Liver (tissue), 9 donors: ENCODE data around the gene PARP12. TPM values are rescaled to one million over a fixed set of nuclear protein-coding genes. Genes with fewer than 3 reads are reported as not detected.
A peak's percentile ranks its signal among the peaks of the same experiment; 100 is the strongest.

Experiments used
- DNase-seq: peaks from one replicate; pipeline ENCODE4 v3.0.0-alpha.2; 2017; ENCODE audit warnings: low spot score
- H3K27ac ChIP-seq, 2 donors: one replicate each; pipeline ENCODE4 v1.7.0; 2013; ENCODE audit warnings: inconsistent platforms in 2 of 2, low read length in 2 of 2, control low read depth in 1 of 2, low read depth in 1 of 2, mild to moderate bottlenecking in 1 of 2
- H3K27me3 ChIP-seq, 4 donors: one replicate each; pipeline versions ENCODE4 v1.6.1 to v1.7.0; 2013; ENCODE audit warnings: low read length in 3 of 4, inconsistent platforms in 1 of 4, mild to moderate bottlenecking in 1 of 4, moderate library complexity in 1 of 4; ENCODE audit not compliant: control insufficient read depth in 4 of 4, insufficient read depth in 4 of 4
- H3K36me3 ChIP-seq, 4 donors: one replicate each; pipeline versions ENCODE4 v1.6.1 to v1.7.0; 2013; ENCODE audit warnings: low read length in 3 of 4, mild to moderate bottlenecking in 3 of 4, low read depth in 1 of 4, moderate library complexity in 1 of 4; ENCODE audit not compliant: control insufficient read depth in 4 of 4, insufficient read depth in 3 of 4
- H3K4me1 ChIP-seq, 4 donors: one replicate each; pipeline versions ENCODE4 v1.6.1 to v1.7.0; 2013; ENCODE audit warnings: low read length in 3 of 4, mild to moderate bottlenecking in 3 of 4, moderate library complexity in 1 of 4; ENCODE audit not compliant: control insufficient read depth in 4 of 4, insufficient read depth in 4 of 4
- H3K4me3 ChIP-seq, 3 donors: one replicate each; pipeline versions ENCODE4 v1.6.1 to v1.7.0; 2013; ENCODE audit warnings: low read length in 3 of 3, control low read depth in 1 of 3, low read depth in 1 of 3, mild to moderate bottlenecking in 1 of 3
- H3K9ac ChIP-seq, 2 donors: one replicate each; pipeline ENCODE4 v1.7.0; 2013; ENCODE audit warnings: low read length in 2 of 2, mild to moderate bottlenecking in 2 of 2, moderate library complexity in 2 of 2, control low read depth in 1 of 2, low read depth in 1 of 2
- H3K9me3 ChIP-seq, 4 donors: one replicate each; pipeline versions ENCODE4 v1.6.1 to v1.7.0; 2013; ENCODE audit warnings: low read length in 3 of 4; ENCODE audit not compliant: control insufficient read depth in 4 of 4
- ATF3 ChIP-seq: IDR thresholded peaks from 2 replicates; pipeline ENCODE4 v1.6.1; 2016; ENCODE audit warnings: antibody characterized with exemption
- EGR1 ChIP-seq, 2 donors: IDR thresholded peaks; 2 replicates each; pipeline ENCODE4 v1.6.1; 2016 to 2018; ENCODE audit warnings: antibody characterized with exemption in 2 of 2, low read depth in 2 of 2
- FOXA1 ChIP-seq: IDR thresholded peaks from 2 replicates; pipeline ENCODE4 v1.6.1; 2016; ENCODE audit warnings: antibody characterized with exemption
- FOXA2 ChIP-seq: IDR thresholded peaks from 2 replicates; pipeline ENCODE4 v1.6.1; 2016; ENCODE audit warnings: antibody characterized with exemption
- GABPA ChIP-seq, 2 donors: IDR thresholded peaks in 1 of 2; conservative IDR thresholded peaks in 1 of 2; 2 replicates each; pipeline ENCODE4 v1.6.1; 2016; ENCODE audit warnings: antibody characterized with exemption in 2 of 2, mild to moderate bottlenecking in 1 of 2, moderate library complexity in 1 of 2
- HNF4A ChIP-seq, 2 donors: conservative IDR thresholded peaks; 2 replicates each; pipeline ENCODE4 v1.6.1; 2016; ENCODE audit warnings: antibody characterized with exemption in 2 of 2, mild to moderate bottlenecking in 2 of 2
- HNF4G ChIP-seq: IDR thresholded peaks from 2 replicates; pipeline ENCODE4 v1.6.1; 2016; ENCODE audit warnings: antibody characterized with exemption
- JUND ChIP-seq, 2 donors: IDR thresholded peaks; 2 replicates each; pipeline ENCODE4 v1.6.1; 2016; ENCODE audit warnings: antibody characterized with exemption in 2 of 2
- MAX ChIP-seq: IDR thresholded peaks from 2 replicates; pipeline ENCODE4 v1.6.1; 2016; ENCODE audit warnings: antibody characterized with exemption
- NR2F2 ChIP-seq: IDR thresholded peaks from 2 replicates; pipeline ENCODE4 v1.6.1; 2016; ENCODE audit warnings: antibody characterized with exemption
- RAD21 ChIP-seq, 2 donors: IDR thresholded peaks; 2 replicates each; pipeline ENCODE4 v1.6.1; 2016; ENCODE audit warnings: antibody characterized with exemption in 2 of 2, mild to moderate bottlenecking in 2 of 2
- RXRA ChIP-seq, 2 donors: IDR thresholded peaks; 2 replicates each; pipeline ENCODE4 v1.6.1; 2017 to 2018; ENCODE audit warnings: antibody characterized with exemption in 2 of 2, mild to moderate bottlenecking in 1 of 2
- SP1 ChIP-seq: IDR thresholded peaks from 2 replicates; pipeline ENCODE4 v1.6.1; 2018; ENCODE audit warnings: antibody characterized with exemption, mild to moderate bottlenecking
- YY1 ChIP-seq: IDR thresholded peaks from 2 replicates; pipeline ENCODE4 v1.6.1; 2016; ENCODE audit warnings: antibody characterized with exemption, mild to moderate bottlenecking
- ZBTB33 ChIP-seq: IDR thresholded peaks from 2 replicates; pipeline ENCODE4 v1.6.1; 2016; ENCODE audit warnings: antibody characterized with exemption
- WGBS: extraction: QIAGEN DNeasy Blood & Tissue Kit; methylation state at CpG from one replicate; pipeline ENCODE4 v1.1.7; 2013; 5-methylcytosine and 5-hydroxymethylcytosine counted together
- polyA plus RNA-seq, 2 donors: library from polyadenylated mRNA; stranded (reverse) in 1 of 2; unstranded in 1 of 2; fragments of 200-250 nt in 1 of 2; fragments of >200 nt in 1 of 2; fragmentation: Nextera tagmentation in 1 of 2; extraction: Ambion mirVana in 1 of 2; gene quantifications; one replicate each; pipeline versions ENCODE4 v1.2.1 to v1.2.3, GENCODE V29; 2013 to 2015
- total RNA-seq, 2 donors: library from RNA; depleted of rRNA; stranded (reverse); fragments of >200 nt; gene quantifications; one replicate each; pipeline ENCODE4 v1.2.3, GENCODE V29; 2014
- donor health status: healthy.
- donor health status: healthy.
- donor health status: healthy.
- donor health status: healthy.
- donor health status: healthy.

The PARP12 gene
- total and polyA plus RNA-seq, 4 donors: 13.3 to 32.7 (median 19.8) TPM

GRCh38 chr7:140059273-140060242 lies 3.2 kb downstream of the PARP12 start:
- no peaks in the 10 kb centered on the region for H3K9me3 ChIP-seq
- no peak overlapping the region for H3K9ac ChIP-seq
- H3K4me3 ChIP-seq: no peak overlapping the region
- 61% methylated on average over 12 of the region's 12 CpGs for WGBS
- H3K27me3 ChIP-seq: no peaks in the 10 kb centered on the region
- H3K36me3 ChIP-seq: peaks cover 0 to 6% (median 5%) of the 10 kb centered on the region in 4 donors
- TF ChIP-seq GABPA (IDR thresholded peaks at IDR 0.05 in 1 of 2, conservative IDR thresholded peaks at IDR 0.05 in 1 of 2): no peak
- TF ChIP-seq YY1: no peak
- TF ChIP-seq HNF4A (conservative IDR thresholded peaks at IDR 0.05): peak; percentile 16 to 19
- TF ChIP-seq JUND (IDR thresholded peaks at IDR 0.05): peak in 1 of 2 donors; percentile 42
- TF ChIP-seq RAD21 (IDR thresholded peaks at IDR 0.05): peak in 1 of 2 donors; percentile 8
- TF ChIP-seq MAX: peak; percentile 34
- peak; percentile 64 for DNase-seq
- H3K27ac ChIP-seq: peak overlapping the region in 1 of 2 donors; percentile 11
- peaks cover 6 to 28% (median 17%) of the 10 kb centered on the region in 4 donors for H3K4me1 ChIP-seq

GRCh38 chr7:140058517-140058916 lies 4.2 kb downstream of the PARP12 start:
- TF ChIP-seq GABPA (IDR thresholded peaks at IDR 0.05 in 1 of 2, conservative IDR thresholded peaks at IDR 0.05 in 1 of 2): no peak
- no peak for TF ChIP-seq SP1
- no peak for TF ChIP-seq NR2F2
- no peak for TF ChIP-seq HNF4A (conservative IDR thresholded peaks at IDR 0.05)
- no peak for TF ChIP-seq EGR1 (IDR thresholded peaks at IDR 0.05; ENCODE audit: low read depth in 2 of 2)
- TF ChIP-seq ATF3: no peak
- no peak for TF ChIP-seq FOXA2
- TF ChIP-seq HNF4G: no peak
- no peak for TF ChIP-seq JUND (IDR thresholded peaks at IDR 0.05)
- TF ChIP-seq ZBTB33: no peak
- TF ChIP-seq YY1: no peak
- TF ChIP-seq RXRA (IDR thresholded peaks at IDR 0.05): no peak
- no peak for TF ChIP-seq MAX
- no peak for TF ChIP-seq FOXA1
- Histone ChIP-seq H3K27me3 (no peaks in the 10 kb centered on the region), H3K9me3 (no peaks in the 10 kb centered on the region), H3K36me3 (peaks cover 0 to 6% (median 5%) of the 10 kb centered on the region in 4 donors), H3K4me1 (peaks cover 6 to 28% (median 17%) of the 10 kb centered on the region in 4 donors), H3K27ac (no peak overlapping the region), H3K9ac (no peak overlapping the region), H3K4me3 (no peak overlapping the region)
- DNase-seq: no peak
- WGBS: 90% methylated on average over 7 of the region's 7 CpGs
